Activated naive CD4-positive, alpha-beta T cell treated with anti-CD3 and anti-CD28 coated beads, Interleukin-2, amount 10 ng/mL, durations not matched to agents 5 hours and 36 hours (primary cell): ENCODE results near the gene TULP1. TPM values are rescaled to one million over a fixed set of nuclear protein-coding genes. Genes with fewer than 3 reads are reported as not detected.

Experiments
- microRNA-seq: library from miRNA; unstranded; fragments of <30 nt; microRNA quantifications from one replicate; pipeline ENCODE4 v1.2.0, GENCODE V29; 2022; ENCODE audit warnings: borderline microRNAs expressed, borderline replicate concordance
- total RNA-seq, 2 experiments: library from RNA; stranded (reverse); gene quantifications; one replicate each; pipeline ENCODE4 v1.2.3, GENCODE V29; 2021

The TULP1 gene
- total RNA-seq: not detected

DNA sequence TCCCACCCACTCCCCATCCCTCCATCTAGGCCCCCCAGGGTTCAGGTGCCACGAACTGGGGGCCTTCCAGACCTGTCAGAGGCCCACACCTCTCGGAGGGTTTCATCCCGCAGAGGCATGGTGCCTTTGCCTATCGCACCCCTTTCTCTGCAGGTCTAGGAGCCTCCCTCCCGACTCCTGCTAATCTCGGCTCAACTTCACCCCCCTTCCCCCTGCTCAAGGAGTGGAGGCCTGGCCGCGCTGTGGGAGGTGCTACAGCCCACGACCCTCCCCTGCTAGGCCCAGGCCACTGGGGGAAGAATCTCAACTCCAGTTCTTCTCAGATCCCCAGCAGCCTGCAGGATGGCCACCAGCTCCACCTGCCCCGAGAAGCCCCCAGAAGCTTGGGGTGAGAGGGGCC is at the start of gene TULP1:
TULP1 (minus strand) TSS at position 157 of the 400 bp plus-strand sequence; CDS start at position 119, 38 bp downstream.

DNA sequence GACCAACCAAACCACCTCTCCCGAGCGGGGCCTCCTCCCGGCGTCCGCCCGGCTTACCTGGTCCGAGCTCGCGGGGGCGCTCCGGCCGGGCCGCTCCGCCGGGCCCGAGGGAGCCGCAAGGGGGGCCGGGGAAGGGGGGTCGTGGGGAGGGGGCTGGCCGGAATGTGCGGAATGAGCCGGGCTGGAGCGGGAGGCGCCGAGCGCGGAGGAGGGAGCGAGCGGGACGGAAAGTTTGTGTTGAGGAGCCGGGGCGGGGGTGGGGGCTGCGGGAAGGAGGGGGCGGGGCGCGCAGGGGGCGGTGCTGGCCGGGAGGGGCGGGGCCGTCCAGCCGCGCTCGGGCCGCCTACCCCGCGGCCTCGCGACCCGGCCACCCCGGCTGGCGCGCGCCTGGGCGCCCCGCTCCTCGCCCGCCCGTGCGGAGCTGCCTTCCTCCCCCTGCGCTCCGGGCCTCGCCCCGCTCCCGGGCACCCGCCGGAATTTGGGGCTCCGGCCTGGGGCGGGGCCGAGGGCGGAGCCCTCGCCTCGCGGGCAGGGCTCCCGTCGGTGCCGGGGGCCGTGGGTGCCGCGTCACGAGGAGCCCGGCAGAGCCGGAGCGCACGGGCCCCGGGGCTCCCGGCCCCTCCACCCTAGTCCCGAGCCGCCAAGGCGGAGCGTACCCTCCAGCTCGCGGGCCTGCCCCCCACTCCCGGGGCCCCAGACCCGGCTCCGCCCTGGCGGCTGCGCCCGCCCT is 15.7 kb downstream of the TULP1 start, which contains the start of gene TEAD3:
TEAD3 (minus strand) TSS at position 239 of the 730 bp plus-strand sequence.

DNA sequence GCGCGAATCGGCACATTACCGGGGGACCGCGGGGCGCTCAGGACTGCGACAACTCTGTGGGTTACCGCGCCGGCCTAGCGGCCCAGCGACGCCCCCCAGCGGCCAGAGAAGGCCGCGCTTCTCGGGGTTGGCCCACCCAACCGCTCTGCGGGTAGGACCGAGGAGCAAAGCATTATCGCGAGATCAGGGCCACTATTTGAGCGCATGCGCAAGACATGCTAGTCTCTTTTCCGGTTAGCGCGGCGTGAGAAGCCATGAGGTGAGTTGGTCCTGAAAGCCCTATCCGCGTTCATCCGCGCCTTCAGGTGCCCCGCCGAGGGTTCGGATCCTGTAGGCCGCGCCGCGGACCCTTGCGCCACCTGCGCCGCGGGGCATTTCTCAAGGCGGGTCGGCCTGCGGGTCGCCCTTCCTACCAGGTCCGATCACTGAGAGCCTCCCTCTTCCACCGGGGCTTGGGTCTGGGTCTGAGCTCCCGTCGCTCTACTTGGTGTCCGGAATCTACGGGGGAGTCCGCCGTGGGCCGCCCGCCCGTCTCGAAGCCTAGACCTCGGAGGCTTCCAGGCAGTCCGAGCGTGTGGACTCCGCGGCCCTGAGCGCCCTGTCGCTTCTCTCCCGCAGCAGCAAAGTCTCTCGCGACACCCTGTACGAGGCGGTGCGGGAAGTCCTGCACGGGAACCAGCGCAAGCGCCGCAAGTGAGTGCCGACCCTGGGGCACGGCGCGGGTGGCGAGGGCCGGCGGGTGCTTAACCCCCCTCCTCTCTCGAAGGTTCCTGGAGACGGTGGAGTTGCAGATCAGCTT is 44.3 kb downstream of the TULP1 start, which contains the start of gene RPL10A:
RPL10A (plus strand) TSS at position 221 of the 799 bp plus-strand sequence; CDS start at position 255, 34 bp downstream.

DNA sequence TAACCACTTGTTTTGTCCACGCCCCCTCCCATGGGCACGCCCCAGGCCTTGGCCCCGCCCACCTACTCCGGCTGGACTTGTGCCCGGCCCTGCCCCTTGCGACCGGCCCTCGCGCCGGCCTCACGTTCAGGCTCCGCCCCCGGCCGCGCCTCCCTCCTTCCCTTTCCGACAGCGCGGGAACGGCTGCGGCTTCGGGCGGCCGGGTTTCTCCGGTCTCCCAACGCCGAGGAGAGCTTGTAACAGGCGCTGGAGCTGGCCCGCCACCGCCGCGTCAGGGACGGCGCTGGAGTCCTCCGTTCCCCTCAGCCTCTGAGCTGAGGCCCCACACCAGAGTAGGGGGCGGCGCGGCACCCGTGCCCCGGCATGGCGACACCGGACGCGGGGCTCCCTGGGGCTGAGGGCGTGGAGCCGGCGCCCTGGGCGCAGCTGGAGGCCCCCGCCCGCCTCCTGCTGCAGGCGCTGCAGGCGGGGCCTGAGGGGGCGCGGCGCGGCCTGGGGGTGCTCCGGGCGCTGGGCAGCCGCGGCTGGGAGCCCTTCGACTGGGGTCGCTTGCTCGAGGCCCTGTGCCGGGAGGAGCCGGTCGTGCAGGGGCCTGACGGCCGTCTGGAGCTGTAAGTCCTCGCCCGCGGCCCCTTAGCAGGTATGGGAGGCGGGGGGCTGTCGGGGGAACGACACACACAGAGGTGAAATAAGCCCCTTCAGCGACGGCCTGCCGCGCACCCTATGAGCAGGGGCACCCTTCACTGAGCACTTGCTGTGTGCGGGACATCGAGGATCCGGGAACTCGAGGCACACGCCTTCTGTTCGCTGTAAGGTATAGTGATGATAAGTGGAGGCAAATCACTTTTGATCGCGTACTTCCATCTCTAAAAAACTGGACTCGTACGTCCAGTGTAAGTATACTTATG is 60.3 kb downstream of the TULP1 start, which contains the start of gene FANCE:
FANCE (plus strand) TSS at position 156 of the 908 bp plus-strand sequence; CDS start at position 364, 208 bp downstream.

Small RNAs within 50 kb of the gene (microRNA-seq; reads per million reads assigned to microRNA genes)
- not detected for gene MIR7111

Other genes starting within 250 kb of the TULP1 start
- 100 to 1,000 TPM; 207 to 219 TPM for gene DEF6, start 215.1 kb downstream of the TULP1 start, total RNA-seq
- 10 to 100 TPM; 29.9 to 31.9 TPM for gene PPARD, start 170.3 kb downstream of the TULP1 start, total RNA-seq
- 10 to 100 TPM; 11.3 to 11.9 TPM for gene FANCE, start 60.6 kb downstream of the TULP1 start, total RNA-seq
- 1,000 to 10,000 TPM; 2,065 to 2,105 TPM for gene RPL10A, start 44.5 kb downstream of the TULP1 start, total RNA-seq
- under 1 TPM; 0.08 to 0.14 TPM for gene TEAD3, start 15.8 kb downstream of the TULP1 start, total RNA-seq
- 10 to 100 TPM; 65.5 to 65.6 TPM for gene FKBP5, start 176.0 kb upstream of the TULP1 start, total RNA-seq
- 1 to 10 TPM; 1.3 to 1.7 TPM for gene ARMC12, start 224.1 kb upstream of the TULP1 start, total RNA-seq